22Rv1 (cell line): ENCODE data around the gene BTBD9.

Experiments
- ZFX ChIP-seq: fragments of 450-650 bp; IDR thresholded peaks from 2 replicates; pipeline ENCODE4 v1.6.1; 2017; ENCODE audit warnings: antibody characterized with exemption, borderline replicate concordance
- TF ChIP-seq, protein P1 (sequence below): fragments of 450-650 bp; IDR thresholded peaks from 2 replicates; pipeline ENCODE4 v1.5.1; 2017; ENCODE audit warnings: mild to moderate bottlenecking

DNA sequence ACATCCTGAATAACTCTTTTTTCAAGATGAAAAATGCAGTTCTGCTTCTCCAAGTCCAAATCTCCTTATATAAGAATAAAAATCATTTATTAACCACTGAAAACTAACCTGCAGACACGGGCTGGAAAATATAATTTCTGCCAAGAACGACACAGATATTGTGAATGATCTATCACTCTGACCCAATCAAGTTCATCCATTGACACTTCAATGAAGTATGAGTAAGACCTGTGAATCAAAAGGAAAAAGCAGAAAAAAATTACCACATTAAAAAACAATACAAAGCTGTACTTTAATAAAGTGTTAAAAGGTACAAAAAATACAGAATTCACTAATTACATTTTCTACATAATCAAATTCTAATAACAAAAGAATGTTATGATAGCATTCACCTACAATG lies 62.2 kb downstream of the BTBD9 start:
- TF ChIP-seq, protein P1, sequence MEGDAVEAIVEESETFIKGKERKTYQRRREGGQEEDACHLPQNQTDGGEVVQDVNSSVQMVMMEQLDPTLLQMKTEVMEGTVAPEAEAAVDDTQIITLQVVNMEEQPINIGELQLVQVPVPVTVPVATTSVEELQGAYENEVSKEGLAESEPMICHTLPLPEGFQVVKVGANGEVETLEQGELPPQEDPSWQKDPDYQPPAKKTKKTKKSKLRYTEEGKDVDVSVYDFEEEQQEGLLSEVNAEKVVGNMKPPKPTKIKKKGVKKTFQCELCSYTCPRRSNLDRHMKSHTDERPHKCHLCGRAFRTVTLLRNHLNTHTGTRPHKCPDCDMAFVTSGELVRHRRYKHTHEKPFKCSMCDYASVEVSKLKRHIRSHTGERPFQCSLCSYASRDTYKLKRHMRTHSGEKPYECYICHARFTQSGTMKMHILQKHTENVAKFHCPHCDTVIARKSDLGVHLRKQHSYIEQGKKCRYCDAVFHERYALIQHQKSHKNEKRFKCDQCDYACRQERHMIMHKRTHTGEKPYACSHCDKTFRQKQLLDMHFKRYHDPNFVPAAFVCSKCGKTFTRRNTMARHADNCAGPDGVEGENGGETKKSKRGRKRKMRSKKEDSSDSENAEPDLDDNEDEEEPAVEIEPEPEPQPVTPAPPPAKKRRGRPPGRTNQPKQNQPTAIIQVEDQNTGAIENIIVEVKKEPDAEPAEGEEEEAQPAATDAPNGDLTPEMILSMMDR, result no peak
- TF ChIP-seq ZFX, result no peak
